Adrenal gland (tissue), 5 donors: ENCODE data around the gene SLC25A26.

Experiments
- CTCF ChIP-seq, 6 experiments: fragments of 450-650 bp in 4 of 6; fragments of 200-600 bp in 2 of 6; sonication (generic) in 1 of 6; IDR thresholded peaks; 1 replicate in 5 of 6; 2 replicates in 1 of 6; pipeline versions ENCODE4 v1.5.1 to v1.8.0; 2016 to 2021; ENCODE audit warnings: antibody characterized with exemption in 6 of 6, mild to moderate bottlenecking in 2 of 6, moderate library complexity in 1 of 6
- POLR2A ChIP-seq, 2 donors: fragments of 450-650 bp; IDR thresholded peaks; one replicate each; pipeline ENCODE4 v1.6.1; 2017; ENCODE audit warnings: antibody characterized with exemption in 2 of 2, mild to moderate bottlenecking in 2 of 2, moderate library complexity in 1 of 2
- donor health status: DM: no; HTN: no; CAD: no.

- TF ChIP-seq POLR2A (IDR thresholded peaks at IDR 0.05) (no peak), CTCF (IDR thresholded peaks at IDR 0.05) (no peak)
These were observed 7.9 kb downstream of the SLC25A26 start for GRCh38 chr3:66228707-66229106.
